HepG2 (cell line): ENCODE measurements around the gene BCAS3. TPM values are rescaled to one million over a fixed set of nuclear protein-coding genes. Genes with fewer than 3 reads are reported as not detected.
A peak's percentile ranks its signal among the peaks of the same experiment; 100 is the strongest.

Source experiments
- BHLHE40 ChIP-seq: IDR thresholded peaks from 2 replicates; pipeline ENCODE4 v1.6.1; 2011; ENCODE audit warnings: low read length, improper control_type of control experiment
- CBX2 ChIP-seq, 2 experiments: fragments of 200-600 bp in 1 of 2; sonication (generic); formaldehyde crosslinking in 1 of 2; IDR thresholded peaks; 2 replicates each; pipeline versions ENCODE4 v1.7.0 to v1.8.1; 2018 to 2022; ENCODE audit warnings: low read depth in 2 of 2, low read length in 1 of 2, mild to moderate bottlenecking in 1 of 2, missing genetic modification reagents in 1 of 2
- DPF2 ChIP-seq: sonication (generic); formaldehyde crosslinking; IDR thresholded peaks from 2 replicates; pipeline ENCODE4 v1.4.0; 2020; ENCODE audit warnings: mild to moderate bottlenecking, low read depth, missing genetic modification reagents, borderline replicate concordance
- ISL2 ChIP-seq: sonication (generic); formaldehyde crosslinking; IDR thresholded peaks from 2 replicates; pipeline ENCODE4 v1.5.0; 2020; ENCODE audit warnings: missing genetic modification reagents
- MXD4 ChIP-seq: IDR thresholded peaks from 2 replicates; pipeline ENCODE4 v1.6.1; 2016; ENCODE audit warnings: mild to moderate bottlenecking, missing biosample characterization, missing genetic modification reagents
- PAWR ChIP-seq: sonication (generic); formaldehyde crosslinking; IDR thresholded peaks from 2 replicates; pipeline ENCODE4 v1.4.0; 2020; ENCODE audit warnings: missing genetic modification reagents, mild to moderate bottlenecking, borderline replicate concordance
- REPIN1 ChIP-seq: sonication (generic); formaldehyde crosslinking; IDR thresholded peaks from 2 replicates; pipeline ENCODE4 v1.8.0; 2022; ENCODE audit warnings: missing genetic modification reagents, low read depth, mild to moderate bottlenecking, borderline replicate concordance
- RXRA ChIP-seq: sonication (generic); formaldehyde crosslinking; IDR thresholded peaks from 2 replicates; pipeline ENCODE4 v1.5.1; 2020; ENCODE audit warnings: missing genetic modification reagents
- SAP130 ChIP-seq: IDR thresholded peaks from 2 replicates; pipeline ENCODE4 v1.6.1; 2016; ENCODE audit warnings: low read depth
- SMARCC2 ChIP-seq: fragments of 450-650 bp; IDR thresholded peaks from 2 replicates; pipeline ENCODE4 v1.6.1; 2017; ENCODE audit warnings: antibody characterized with exemption, mild to moderate bottlenecking
- SMARCE1 ChIP-seq: fragments of 450-650 bp; IDR thresholded peaks from 2 replicates; pipeline ENCODE4 v1.6.1; 2017; ENCODE audit warnings: borderline replicate concordance
- SRF ChIP-seq: IDR thresholded peaks from 2 replicates; pipeline ENCODE4 v1.6.1; 2011; ENCODE audit warnings: mild to moderate bottlenecking, low read depth, low read length, moderate library complexity
- YEATS4 ChIP-seq: sonication (generic); formaldehyde crosslinking; IDR thresholded peaks from 2 replicates; pipeline ENCODE4 v1.4.0; 2020; ENCODE audit warnings: missing genetic modification reagents, borderline replicate concordance
- ZNF543 ChIP-seq: sonication (generic); formaldehyde crosslinking; IDR thresholded peaks from 2 replicates; pipeline ENCODE4 v1.4.0; 2020; ENCODE audit warnings: mild to moderate bottlenecking, missing genetic modification reagents
- ZSCAN21 ChIP-seq: sonication (generic); formaldehyde crosslinking; IDR thresholded peaks from 2 replicates; pipeline ENCODE4 v1.8.0; 2022; ENCODE audit warnings: mild to moderate bottlenecking, missing genetic modification reagents, moderate library complexity, borderline replicate concordance
- polyA plus RNA-seq, 8 experiments: library from polyadenylated mRNA; depleted of rRNA in 3 of 8; stranded (reverse) in 7 of 8; unstranded in 1 of 8; fragments of >200 nt; fragmentation: Illumina TruSeq in 4 of 8; extraction: Trizol in 4 of 8; gene quantifications; 2 replicates each; pipeline versions ENCODE4 v1.2.1 to v1.2.3, GENCODE V29; 2011 to 2016; ENCODE audit warnings: low read depth in 4 of 8, missing spikeins in 1 of 8, mixed read lengths in 1 of 8; ENCODE audit not compliant: insufficient read depth in 1 of 8
- total RNA-seq, 5 experiments: library from RNA; depleted of rRNA; stranded (reverse); fragments of >200 nt; fragmentation: Illumina TruSeq; extraction: Trizol; gene quantifications; 2 replicates each; pipeline ENCODE4 v1.2.3, GENCODE V29; 2016; ENCODE audit warnings: low read depth in 1 of 5
- TF ChIP-seq, protein P1 (sequence below): sonication (generic); formaldehyde crosslinking; IDR thresholded peaks from 2 replicates; pipeline ENCODE4 v1.8.1; 2022; ENCODE audit warnings: low read depth, mild to moderate bottlenecking, missing genetic modification reagents
- TF ChIP-seq, protein P2 (sequence below): sonication (generic); formaldehyde crosslinking; IDR thresholded peaks from 2 replicates; pipeline ENCODE4 v1.5.0; 2020; ENCODE audit warnings: missing genetic modification reagents
- TF ChIP-seq, protein P3 (sequence below): sonication (generic); formaldehyde crosslinking; IDR thresholded peaks from 2 replicates; pipeline ENCODE4 v1.5.1; 2020; ENCODE audit warnings: mild to moderate bottlenecking, missing genetic modification reagents, borderline replicate concordance

The BCAS3 gene
- total and polyA plus RNA-seq, 2 of the 13 experiments (the other 11 are each of a cell fraction or from before 2014, with no cell fraction given) = 10.7 to 11.2 TPM

DNA sequence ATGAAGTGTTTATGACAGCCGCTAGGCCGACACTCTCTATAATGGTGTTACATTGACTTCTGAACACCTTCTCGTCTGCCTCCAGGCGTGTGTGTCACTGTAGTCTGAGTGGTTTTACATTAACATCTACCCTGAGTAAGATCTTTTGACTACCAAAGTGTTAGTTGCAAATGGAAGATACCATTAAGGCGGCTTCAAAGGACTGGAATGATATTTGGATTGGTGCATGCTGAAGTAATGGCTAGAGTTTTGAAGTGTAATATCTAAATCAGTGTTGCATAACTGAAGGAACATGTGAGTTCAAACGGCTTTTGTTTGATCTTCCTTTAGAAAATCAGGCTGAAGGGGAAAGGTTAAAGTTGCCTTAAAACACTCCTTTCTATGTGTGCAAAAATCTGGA lies 52.2 kb downstream of the BCAS3 start (continued):
- TF ChIP-seq, protein P1, sequence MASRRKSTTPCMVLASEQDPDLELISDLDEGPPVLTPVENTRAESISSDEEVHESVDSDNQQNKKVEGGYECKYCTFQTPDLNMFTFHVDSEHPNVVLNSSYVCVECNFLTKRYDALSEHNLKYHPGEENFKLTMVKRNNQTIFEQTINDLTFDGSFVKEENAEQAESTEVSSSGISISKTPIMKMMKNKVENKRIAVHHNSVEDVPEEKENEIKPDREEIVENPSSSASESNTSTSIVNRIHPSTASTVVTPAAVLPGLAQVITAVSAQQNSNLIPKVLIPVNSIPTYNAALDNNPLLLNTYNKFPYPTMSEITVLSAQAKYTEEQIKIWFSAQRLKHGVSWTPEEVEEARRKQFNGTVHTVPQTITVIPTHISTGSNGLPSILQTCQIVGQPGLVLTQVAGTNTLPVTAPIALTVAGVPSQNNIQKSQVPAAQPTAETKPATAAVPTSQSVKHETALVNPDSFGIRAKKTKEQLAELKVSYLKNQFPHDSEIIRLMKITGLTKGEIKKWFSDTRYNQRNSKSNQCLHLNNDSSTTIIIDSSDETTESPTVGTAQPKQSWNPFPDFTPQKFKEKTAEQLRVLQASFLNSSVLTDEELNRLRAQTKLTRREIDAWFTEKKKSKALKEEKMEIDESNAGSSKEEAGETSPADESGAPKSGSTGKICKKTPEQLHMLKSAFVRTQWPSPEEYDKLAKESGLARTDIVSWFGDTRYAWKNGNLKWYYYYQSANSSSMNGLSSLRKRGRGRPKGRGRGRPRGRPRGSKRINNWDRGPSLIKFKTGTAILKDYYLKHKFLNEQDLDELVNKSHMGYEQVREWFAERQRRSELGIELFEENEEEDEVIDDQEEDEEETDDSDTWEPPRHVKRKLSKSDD = no peak
- peak; percentile 50; the same call in 1 of the 2 replicates for TF ChIP-seq MXD4 (CRISPR knock-in tag)
- no peak for TF ChIP-seq CBX2 (IDR thresholded peaks at IDR 0.05; ENCODE audit: low read depth, low read length)
- TF ChIP-seq CBX2 (CRISPR knock-in tag; IDR thresholded peaks at IDR 0.05; ENCODE audit: low read depth) = no peak
- TF ChIP-seq SMARCC2 = no peak
- no peak for TF ChIP-seq ZNF543 (CRISPR knock-in tag)
- TF ChIP-seq, protein P2, sequence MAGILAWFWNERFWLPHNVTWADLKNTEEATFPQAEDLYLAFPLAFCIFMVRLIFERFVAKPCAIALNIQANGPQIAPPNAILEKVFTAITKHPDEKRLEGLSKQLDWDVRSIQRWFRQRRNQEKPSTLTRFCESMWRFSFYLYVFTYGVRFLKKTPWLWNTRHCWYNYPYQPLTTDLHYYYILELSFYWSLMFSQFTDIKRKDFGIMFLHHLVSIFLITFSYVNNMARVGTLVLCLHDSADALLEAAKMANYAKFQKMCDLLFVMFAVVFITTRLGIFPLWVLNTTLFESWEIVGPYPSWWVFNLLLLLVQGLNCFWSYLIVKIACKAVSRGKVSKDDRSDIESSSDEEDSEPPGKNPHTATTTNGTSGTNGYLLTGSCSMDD (CRISPR knock-in tag) = no peak
- TF ChIP-seq ISL2 (CRISPR knock-in tag) = peak; percentile 97
- TF ChIP-seq ZSCAN21 = no peak
- TF ChIP-seq, protein P3, sequence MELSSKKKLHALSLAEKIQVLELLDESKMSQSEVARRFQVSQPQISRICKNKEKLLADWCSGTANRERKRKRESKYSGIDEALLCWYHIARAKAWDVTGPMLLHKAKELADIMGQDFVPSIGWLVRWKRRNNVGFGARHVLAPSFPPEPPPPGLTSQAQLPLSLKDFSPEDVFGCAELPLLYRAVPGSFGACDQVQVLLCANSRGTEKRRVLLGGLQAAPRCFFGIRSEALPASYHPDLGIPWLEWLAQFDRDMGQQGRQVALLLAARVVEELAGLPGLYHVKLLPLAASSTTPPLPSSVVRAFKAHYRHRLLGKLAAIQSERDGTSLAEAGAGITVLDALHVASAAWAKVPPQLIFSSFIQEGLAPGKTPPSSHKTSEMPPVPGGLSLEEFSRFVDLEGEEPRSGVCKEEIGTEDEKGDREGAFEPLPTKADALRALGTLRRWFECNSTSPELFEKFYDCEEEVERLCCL (CRISPR knock-in tag) = no peak
- TF ChIP-seq BHLHE40 = peak; percentile 77
- TF ChIP-seq DPF2 = 0 out of 2 replicates have a peak, but pooled peaks have one; percentile 48
- peak; percentile 35; the same call in 1 of the 2 replicates for TF ChIP-seq YEATS4
- TF ChIP-seq RXRA = no peak; the same call in 1 of the 2 replicates
- TF ChIP-seq PAWR (CRISPR knock-in tag) = no peak
- TF ChIP-seq SMARCE1 = no peak
- peak; percentile 57 for TF ChIP-seq SAP130 (CRISPR knock-in tag)
- no peak for TF ChIP-seq SRF
- TF ChIP-seq REPIN1 = peak; percentile 49; the same call in 1 of the 2 replicates
